Measurements from ENCODE around the gene PDIA6.

The PDIA6 gene

GRCh38 chr2:10741139-10741538 lies 71.4 kb downstream of the PDIA6 start:
- Histone ChIP-seq H3K9me3 (no peaks in the 10 kb centered on the region), H3K27me3 (no peaks in the 10 kb centered on the region), H3K27ac (no peak overlapping the region), H3K36me3 (no peaks in the 10 kb centered on the region), H3K4me1 (ENCODE audit: control insufficient read depth in 1 of 2, insufficient read depth in 1 of 2, low read depth in 1 of 2, low read length in 1 of 2) (no peaks in the 10 kb centered on the region), H3K4me3 (ENCODE audit: low read depth in 1 of 2, low read length in 1 of 2) (no peak overlapping the region)
- TF ChIP-seq, protein P1, sequence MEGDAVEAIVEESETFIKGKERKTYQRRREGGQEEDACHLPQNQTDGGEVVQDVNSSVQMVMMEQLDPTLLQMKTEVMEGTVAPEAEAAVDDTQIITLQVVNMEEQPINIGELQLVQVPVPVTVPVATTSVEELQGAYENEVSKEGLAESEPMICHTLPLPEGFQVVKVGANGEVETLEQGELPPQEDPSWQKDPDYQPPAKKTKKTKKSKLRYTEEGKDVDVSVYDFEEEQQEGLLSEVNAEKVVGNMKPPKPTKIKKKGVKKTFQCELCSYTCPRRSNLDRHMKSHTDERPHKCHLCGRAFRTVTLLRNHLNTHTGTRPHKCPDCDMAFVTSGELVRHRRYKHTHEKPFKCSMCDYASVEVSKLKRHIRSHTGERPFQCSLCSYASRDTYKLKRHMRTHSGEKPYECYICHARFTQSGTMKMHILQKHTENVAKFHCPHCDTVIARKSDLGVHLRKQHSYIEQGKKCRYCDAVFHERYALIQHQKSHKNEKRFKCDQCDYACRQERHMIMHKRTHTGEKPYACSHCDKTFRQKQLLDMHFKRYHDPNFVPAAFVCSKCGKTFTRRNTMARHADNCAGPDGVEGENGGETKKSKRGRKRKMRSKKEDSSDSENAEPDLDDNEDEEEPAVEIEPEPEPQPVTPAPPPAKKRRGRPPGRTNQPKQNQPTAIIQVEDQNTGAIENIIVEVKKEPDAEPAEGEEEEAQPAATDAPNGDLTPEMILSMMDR (IDR thresholded peaks at IDR 0.05) = no peak

DNA sequence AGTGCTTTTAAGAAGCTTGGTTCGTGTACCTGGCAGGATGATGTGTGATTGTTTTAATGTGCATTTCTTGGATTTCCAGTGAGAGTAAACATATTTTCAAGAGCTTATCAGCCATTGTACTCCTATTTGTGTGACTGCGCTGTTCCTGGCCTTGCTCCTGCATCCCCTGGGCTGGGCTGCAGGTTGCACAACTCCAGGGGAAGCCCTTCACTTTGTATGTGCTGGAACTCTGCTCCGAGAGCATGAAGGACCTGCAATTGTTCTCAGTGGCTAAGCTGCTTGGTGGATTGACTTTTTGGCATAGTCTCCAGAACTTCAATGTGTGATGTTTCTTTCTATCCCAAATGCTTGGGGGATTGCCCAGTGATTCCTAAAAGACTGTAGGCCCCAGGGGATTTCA lies 72.4 kb downstream of the PDIA6 start:
- Histone ChIP-seq H3K4me3 (ENCODE audit: low read depth in 1 of 2, low read length in 1 of 2) (no peak overlapping the region), H3K9me3 (no peaks in the 10 kb centered on the region), H3K27me3 (no peaks in the 10 kb centered on the region), H3K36me3 (no peaks in the 10 kb centered on the region), H3K4me1 (ENCODE audit: control insufficient read depth in 1 of 2, insufficient read depth in 1 of 2, low read depth in 1 of 2, low read length in 1 of 2) (no peaks in the 10 kb centered on the region), H3K27ac (no peak overlapping the region)
- TF ChIP-seq, protein P1 (IDR thresholded peaks at IDR 0.05) = no peak

- Histone ChIP-seq H3K4me3 (ENCODE audit: low read depth in 1 of 2, low read length in 1 of 2) (no peak overlapping the region), H3K27me3 (peaks cover 14% of the 10 kb centered on the region), H3K36me3 (no peaks in the 10 kb centered on the region), H3K27ac (no peak overlapping the region), H3K4me1 (ENCODE audit: control insufficient read depth in 1 of 2, insufficient read depth in 1 of 2, low read depth in 1 of 2, low read length in 1 of 2) (no peaks in the 10 kb centered on the region), H3K9me3 (no peaks in the 10 kb centered on the region)
- TF ChIP-seq, protein P1 (IDR thresholded peaks at IDR 0.05) = no peak
Measured at GRCh38 chr2:10738192-10738591, 74.4 kb downstream of the PDIA6 start.

GRCh38 chr2:10733980-10734379 lies 78.6 kb downstream of the PDIA6 start:
- no peak overlapping the region for H3K4me3 ChIP-seq (ENCODE audit: low read depth in 1 of 2, low read length in 1 of 2)

GRCh38 chr2:10733566-10733925 lies 79.0 kb downstream of the PDIA6 start:
- H3K36me3 ChIP-seq = no peaks in the 10 kb centered on the region
- no peaks in the 10 kb centered on the region for H3K4me1 ChIP-seq (ENCODE audit: control insufficient read depth in 1 of 2, insufficient read depth in 1 of 2, low read depth in 1 of 2, low read length in 1 of 2)
- no peaks in the 10 kb centered on the region for H3K9me3 ChIP-seq
- TF ChIP-seq, protein P1 (IDR thresholded peaks at IDR 0.05) = no peak
- no peak overlapping the region for H3K27ac ChIP-seq
- H3K27me3 ChIP-seq = peaks cover 18% of the 10 kb centered on the region
- no peak overlapping the region for H3K4me3 ChIP-seq (ENCODE audit: low read depth in 1 of 2, low read length in 1 of 2)

More at GRCh38 chr2:10733980-10734379, 78.6 kb downstream of the PDIA6 start:
- H3K9me3 ChIP-seq = no peaks in the 10 kb centered on the region
- H3K36me3 ChIP-seq = no peaks in the 10 kb centered on the region
- H3K4me1 ChIP-seq (ENCODE audit: control insufficient read depth in 1 of 2, insufficient read depth in 1 of 2, low read depth in 1 of 2, low read length in 1 of 2) = no peaks in the 10 kb centered on the region
- TF ChIP-seq, protein P1 (IDR thresholded peaks at IDR 0.05) = no peak
- H3K27ac ChIP-seq = no peak overlapping the region
- H3K27me3 ChIP-seq = peaks cover 18% of the 10 kb centered on the region
